ENCODE measurements around the gene CAPN12.
"Not testable (repeated sequence)": the region's sequence is repeated elsewhere in the genome, so short reads cannot be mapped to it uniquely, and the experiment has no call there.

- not testable (repeated sequence) for TF ChIP-seq CTCF (IDR thresholded peaks at IDR 0.05; ENCODE audit: insufficient read depth, low read length); REST (IDR thresholded peaks at IDR 0.05; ENCODE audit: insufficient replicate concordance, low read depth); POLR2AphosphoS5 (IDR thresholded peaks at IDR 0.05; ENCODE audit: low read depth); SPI1 (IDR thresholded peaks at IDR 0.05; ENCODE audit: borderline replicate concordance, low read depth)
Measured at GRCh38 chr19:38753783-38754182, 9.5 kb upstream of the CAPN12 start.

Measured in HL-60 (cell line).